Measurements from ENCODE around the gene TNS3.

DNA sequence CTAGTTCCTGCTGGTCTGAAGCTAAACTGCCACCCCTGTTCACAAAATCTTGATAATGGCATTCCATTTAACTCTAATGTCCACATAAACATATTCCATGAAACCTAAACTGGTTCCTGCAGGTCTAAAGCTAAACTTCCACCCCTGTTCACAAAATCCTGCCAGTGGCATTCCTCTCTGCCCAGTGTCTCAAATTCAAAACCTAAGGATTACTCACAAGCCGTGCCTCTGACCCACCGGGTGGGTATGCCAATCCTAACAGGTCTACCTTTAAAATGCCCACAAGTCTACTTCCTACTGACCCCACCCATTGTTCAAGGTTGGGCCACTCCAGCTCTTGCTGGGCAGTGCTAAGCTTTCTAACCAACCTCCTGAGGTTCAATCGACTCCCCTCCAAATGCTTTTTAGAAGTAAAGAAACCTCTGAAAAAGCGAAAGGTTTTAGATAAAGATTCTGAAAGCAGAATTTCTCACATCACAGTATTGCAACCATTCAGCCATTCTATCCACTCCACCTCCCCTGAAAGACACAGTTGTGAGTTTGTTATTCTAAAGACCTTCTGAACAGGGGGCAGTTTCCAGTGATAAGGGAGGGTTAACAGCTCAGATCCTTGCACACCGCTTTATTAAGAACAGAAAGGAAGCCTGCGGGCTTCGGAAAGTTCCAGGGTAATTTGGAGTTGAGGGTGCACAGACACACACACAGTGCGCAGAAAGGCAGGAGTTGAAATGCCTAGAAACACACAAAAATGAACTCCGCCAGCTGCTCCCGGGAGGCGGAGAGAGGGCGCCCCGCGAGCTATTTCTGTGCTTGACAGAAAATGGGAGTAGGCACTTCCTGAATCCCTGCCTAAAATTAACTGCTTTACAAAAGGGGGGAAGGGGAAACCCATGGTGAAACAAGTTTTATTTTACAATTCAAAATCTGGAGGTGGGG is 87.7 kb downstream of the TNS3 start:
- TF ChIP-seq, protein P1, sequence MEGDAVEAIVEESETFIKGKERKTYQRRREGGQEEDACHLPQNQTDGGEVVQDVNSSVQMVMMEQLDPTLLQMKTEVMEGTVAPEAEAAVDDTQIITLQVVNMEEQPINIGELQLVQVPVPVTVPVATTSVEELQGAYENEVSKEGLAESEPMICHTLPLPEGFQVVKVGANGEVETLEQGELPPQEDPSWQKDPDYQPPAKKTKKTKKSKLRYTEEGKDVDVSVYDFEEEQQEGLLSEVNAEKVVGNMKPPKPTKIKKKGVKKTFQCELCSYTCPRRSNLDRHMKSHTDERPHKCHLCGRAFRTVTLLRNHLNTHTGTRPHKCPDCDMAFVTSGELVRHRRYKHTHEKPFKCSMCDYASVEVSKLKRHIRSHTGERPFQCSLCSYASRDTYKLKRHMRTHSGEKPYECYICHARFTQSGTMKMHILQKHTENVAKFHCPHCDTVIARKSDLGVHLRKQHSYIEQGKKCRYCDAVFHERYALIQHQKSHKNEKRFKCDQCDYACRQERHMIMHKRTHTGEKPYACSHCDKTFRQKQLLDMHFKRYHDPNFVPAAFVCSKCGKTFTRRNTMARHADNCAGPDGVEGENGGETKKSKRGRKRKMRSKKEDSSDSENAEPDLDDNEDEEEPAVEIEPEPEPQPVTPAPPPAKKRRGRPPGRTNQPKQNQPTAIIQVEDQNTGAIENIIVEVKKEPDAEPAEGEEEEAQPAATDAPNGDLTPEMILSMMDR (IDR thresholded peaks at IDR 0.05) = no peak
- no peak for TF ChIP-seq EZH2 (IDR thresholded peaks at IDR 0.05; ENCODE audit: borderline replicate concordance, insufficient read depth, low read depth, low read length, poor library complexity, severe bottlenecking)

All from B cell (primary cell).